Activated T-helper 2 cell treated with anti-CD3 and anti-CD28 coated beads, Interferon-gamma antibody, Interleukin-2, Interleukin-4, amounts not matched to agents 10 μg/mL and 5 μg/mL and 100 μg/mL, durations not matched to agents 14 hours and 24 hours and 36 hours (primary cell): ENCODE measurements around the gene VPS45. TPM values are rescaled to one million over a fixed set of nuclear protein-coding genes. Genes with fewer than 3 reads are reported as not detected.
"Not testable (repeated sequence)": the region's sequence is repeated elsewhere in the genome, so short reads cannot be mapped to it uniquely, and the experiment has no call there.

Experiments
- DNase-seq: peaks from one replicate; pipeline ENCODE4 v3.0.0; 2021; ENCODE audit warnings: low spot score
- H3K27ac Mint-ChIP-seq: one replicate; pipeline ENCODE4 v1.8.0; 2021; ENCODE audit warnings: mixed read lengths
- H3K27me3 Mint-ChIP-seq: one replicate; pipeline ENCODE4 v1.8.0; 2021; ENCODE audit warnings: low read depth, mixed read lengths
- H3K36me3 Mint-ChIP-seq: one replicate; pipeline ENCODE4 v1.8.0; 2021; ENCODE audit warnings: low read depth, mixed read lengths
- H3K4me1 Mint-ChIP-seq: one replicate; pipeline ENCODE4 v1.8.0; 2021; ENCODE audit warnings: low read depth, mixed read lengths
- H3K4me3 Mint-ChIP-seq: one replicate; pipeline ENCODE4 v1.8.0; 2021; ENCODE audit warnings: low read depth, mild to moderate bottlenecking, moderate library complexity, mixed read lengths
- H3K9me3 Mint-ChIP-seq: one replicate; pipeline ENCODE4 v1.8.0; 2021; ENCODE audit warnings: mixed read lengths
- intact Hi-C: fragments of 100-400 bp; cut with micrococcal nuclease; formaldehyde crosslinking; loops from one replicate; pipeline ENCODE4 v1.15.1; 2023
- total RNA-seq: library from RNA; stranded (reverse); gene quantifications from 2 replicates; pipeline ENCODE4 v1.2.3, GENCODE V29; 2022

Gene VPS45
- total RNA-seq, 1 donor from 2014 or later, result 21.9 TPM

GRCh38 chr1:150173141-150173585 lies 105.6 kb downstream of the VPS45 start:
- DNase-seq, result no peak
- Mint-ChIP-seq H3K9me3 (no peaks in the 10 kb centered on the region), H3K4me1 (peaks cover 5% of the 10 kb centered on the region), H3K36me3 (no peaks in the 10 kb centered on the region), H3K4me3 (no peak overlapping the region), H3K27me3 (peaks cover 6% of the 10 kb centered on the region), H3K27ac (no peak overlapping the region)
- intact Hi-C loops, result no loop called here

DNA sequence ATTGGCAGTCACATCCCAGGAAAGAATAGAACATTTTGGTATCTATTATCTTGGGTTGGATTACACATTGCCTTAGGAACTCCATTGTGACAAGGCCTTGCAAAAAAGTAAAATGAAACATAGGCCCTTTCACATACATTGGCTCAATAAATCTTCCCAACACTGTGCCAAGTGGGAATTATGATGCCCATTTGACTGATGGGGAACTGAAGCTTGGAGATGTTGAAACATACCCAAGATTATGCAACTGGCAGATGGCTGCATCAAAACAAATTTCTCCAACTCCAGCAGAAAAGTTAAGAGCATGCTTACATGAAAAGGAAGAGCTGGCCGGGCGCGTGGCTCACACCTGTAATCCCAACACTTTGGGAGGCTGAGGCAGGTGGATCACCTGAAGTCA lies 109.0 kb downstream of the VPS45 start:
- DNase-seq, result no peak
- Mint-ChIP-seq H3K4me1 (peaks cover under 1% of the 10 kb centered on the region), H3K27me3 (peaks cover 3% of the 10 kb centered on the region), H3K36me3 (no peaks in the 10 kb centered on the region), H3K27ac (no peak overlapping the region), H3K9me3 (no peaks in the 10 kb centered on the region), H3K4me3 (no peak overlapping the region)
- intact Hi-C loops, result no loop called here

GRCh38 chr1:150178548-150178947 lies 111.0 kb downstream of the VPS45 start:
- Mint-ChIP-seq H3K27me3 (no peaks in the 10 kb centered on the region), H3K4me3 (no peak overlapping the region), H3K36me3 (no peaks in the 10 kb centered on the region), H3K9me3 (no peaks in the 10 kb centered on the region), H3K27ac (no peak overlapping the region), H3K4me1 (peaks cover 5% of the 10 kb centered on the region)
- DNase-seq, result no peak
- intact Hi-C loops, result no loop called here

DNA sequence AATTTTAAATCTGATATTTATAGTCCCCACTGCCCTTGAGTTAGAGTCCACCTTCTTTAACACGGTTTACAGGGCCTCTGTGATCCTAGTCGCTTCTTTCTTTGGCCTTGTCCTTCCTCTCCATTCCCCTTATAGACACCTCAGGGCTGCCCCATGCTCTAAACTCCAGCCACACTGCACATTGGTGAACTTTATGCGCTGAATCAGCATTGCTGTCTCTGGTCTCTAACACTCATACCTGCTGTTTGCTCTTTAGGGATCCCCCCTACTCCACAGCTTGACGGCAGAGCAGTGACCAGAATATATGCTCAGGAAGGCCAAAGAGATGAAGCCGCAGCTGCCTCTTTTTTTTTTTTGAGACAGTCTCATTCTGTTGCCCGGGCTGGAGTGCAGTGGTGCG lies 112.3 kb downstream of the VPS45 start:
- no peak overlapping the region for H3K4me3 Mint-ChIP-seq
- H3K36me3 Mint-ChIP-seq, result no peaks in the 10 kb centered on the region
- H3K27ac Mint-ChIP-seq, result no peak overlapping the region
- H3K27me3 Mint-ChIP-seq, result no peaks in the 10 kb centered on the region
- intact Hi-C loops, result no loop called here
- H3K4me1 Mint-ChIP-seq, result peaks cover 5% of the 10 kb centered on the region
- no peak for DNase-seq
- no peaks in the 10 kb centered on the region for H3K9me3 Mint-ChIP-seq

- no peaks in the 10 kb centered on the region for H3K36me3 Mint-ChIP-seq
- no peak for DNase-seq
- no peak overlapping the region for H3K27ac Mint-ChIP-seq
- no peaks in the 10 kb centered on the region for H3K9me3 Mint-ChIP-seq
- H3K4me3 Mint-ChIP-seq, result no peak overlapping the region
- H3K27me3 Mint-ChIP-seq, result no peaks in the 10 kb centered on the region
- intact Hi-C loops, result no loop called here
- H3K4me1 Mint-ChIP-seq, result peaks cover 5% of the 10 kb centered on the region
Measured at GRCh38 chr1:150180474-150180873, 112.9 kb downstream of the VPS45 start.

DNA sequence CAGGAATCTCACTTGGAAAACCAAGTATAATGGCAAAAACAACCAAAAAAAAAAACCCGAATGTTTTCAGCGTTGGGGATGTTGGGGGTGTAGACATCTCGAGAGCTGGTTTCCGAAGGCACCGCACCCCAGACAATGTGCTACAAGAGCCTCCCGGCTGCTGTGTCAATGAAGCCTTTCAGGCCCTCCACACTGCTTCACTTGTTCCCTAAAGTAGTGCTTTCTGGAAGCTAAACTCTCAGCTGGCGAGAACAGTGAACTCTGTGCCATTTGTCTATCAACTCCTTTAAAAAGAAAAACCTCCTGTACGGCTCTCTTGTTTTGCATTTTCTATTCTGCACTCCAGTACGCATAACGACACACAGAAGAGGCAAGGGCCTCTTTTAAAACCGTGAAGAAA lies 114.7 kb downstream of the VPS45 start:
- intact Hi-C loops, result no loop called here
- DNase-seq, result no peak
- peaks cover 9% of the 10 kb centered on the region for H3K4me1 Mint-ChIP-seq
- no peak overlapping the region for H3K4me3 Mint-ChIP-seq
- H3K27ac Mint-ChIP-seq, result no peak overlapping the region
- no peaks in the 10 kb centered on the region for H3K9me3 Mint-ChIP-seq
- H3K27me3 Mint-ChIP-seq, result no peaks in the 10 kb centered on the region
- H3K36me3 Mint-ChIP-seq, result no peaks in the 10 kb centered on the region

DNA sequence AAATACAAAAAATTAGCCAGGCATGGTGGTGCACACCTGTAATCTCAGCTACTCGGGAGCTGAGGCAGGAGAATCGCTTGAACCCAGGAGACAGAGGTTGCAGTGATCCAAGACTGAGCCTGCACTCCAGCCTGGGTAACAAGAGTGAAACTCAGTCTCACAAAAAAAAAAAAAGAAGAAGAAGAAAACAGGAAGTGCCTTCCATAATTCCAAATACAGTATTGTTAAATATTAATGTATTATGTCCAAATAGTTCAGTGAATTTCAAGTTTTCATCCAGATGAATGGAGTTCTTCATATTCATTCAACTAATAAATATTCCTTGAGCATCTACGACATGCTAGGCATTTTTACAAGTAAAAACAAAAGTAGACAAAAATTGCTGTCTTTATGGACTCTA lies 115.5 kb downstream of the VPS45 start:
- H3K27me3 Mint-ChIP-seq, result no peaks in the 10 kb centered on the region
- intact Hi-C loops, result no loop called here
- no peak overlapping the region for H3K27ac Mint-ChIP-seq
- no peaks in the 10 kb centered on the region for H3K36me3 Mint-ChIP-seq
- H3K9me3 Mint-ChIP-seq, result no peaks in the 10 kb centered on the region
- peaks cover 13% of the 10 kb centered on the region for H3K4me1 Mint-ChIP-seq
- no peak for DNase-seq
- H3K4me3 Mint-ChIP-seq, result no peak overlapping the region

- intact Hi-C loops, result loop anchor here (5.0 kb wide), 1 partner anchor 223 kb away; no protein-coding TSS in a partner anchor
- Mint-ChIP-seq H3K27me3 (peaks cover 1% of the 10 kb centered on the region), H3K4me1 (peaks cover 13% of the 10 kb centered on the region), H3K4me3 (no peak overlapping the region), H3K9me3 (no peaks in the 10 kb centered on the region), H3K27ac (no peak overlapping the region), H3K36me3 (no peaks in the 10 kb centered on the region)
- DNase-seq, result no peak
Measured at GRCh38 chr1:150185481-150185880, 117.9 kb downstream of the VPS45 start.

DNA sequence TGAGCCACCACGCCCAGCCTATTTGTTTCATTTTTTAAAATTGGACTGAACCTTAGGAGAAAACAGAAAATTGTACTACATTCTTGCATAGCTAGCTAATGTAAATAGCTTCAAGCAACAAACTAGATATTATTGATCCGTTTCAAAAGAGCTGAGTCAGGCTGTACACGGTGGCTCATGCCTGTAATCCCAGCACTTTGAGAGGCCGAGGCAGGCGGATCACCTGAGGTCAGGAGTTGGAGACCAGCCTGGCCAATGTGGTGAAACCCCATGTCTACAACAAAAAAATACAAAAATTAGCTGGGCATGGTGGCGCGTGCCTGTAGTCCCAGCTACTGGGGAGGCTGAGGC lies 118.8 kb downstream of the VPS45 start:
- peaks cover 13% of the 10 kb centered on the region for H3K4me1 Mint-ChIP-seq
- not testable (repeated sequence) for H3K4me3 Mint-ChIP-seq, H3K27ac Mint-ChIP-seq, H3K36me3 Mint-ChIP-seq, H3K27me3 Mint-ChIP-seq, H3K9me3 Mint-ChIP-seq, DNase-seq
- intact Hi-C loops, result loop anchor here (5.0 kb wide), 1 partner anchor 224 kb away; no protein-coding TSS in a partner anchor

DNA sequence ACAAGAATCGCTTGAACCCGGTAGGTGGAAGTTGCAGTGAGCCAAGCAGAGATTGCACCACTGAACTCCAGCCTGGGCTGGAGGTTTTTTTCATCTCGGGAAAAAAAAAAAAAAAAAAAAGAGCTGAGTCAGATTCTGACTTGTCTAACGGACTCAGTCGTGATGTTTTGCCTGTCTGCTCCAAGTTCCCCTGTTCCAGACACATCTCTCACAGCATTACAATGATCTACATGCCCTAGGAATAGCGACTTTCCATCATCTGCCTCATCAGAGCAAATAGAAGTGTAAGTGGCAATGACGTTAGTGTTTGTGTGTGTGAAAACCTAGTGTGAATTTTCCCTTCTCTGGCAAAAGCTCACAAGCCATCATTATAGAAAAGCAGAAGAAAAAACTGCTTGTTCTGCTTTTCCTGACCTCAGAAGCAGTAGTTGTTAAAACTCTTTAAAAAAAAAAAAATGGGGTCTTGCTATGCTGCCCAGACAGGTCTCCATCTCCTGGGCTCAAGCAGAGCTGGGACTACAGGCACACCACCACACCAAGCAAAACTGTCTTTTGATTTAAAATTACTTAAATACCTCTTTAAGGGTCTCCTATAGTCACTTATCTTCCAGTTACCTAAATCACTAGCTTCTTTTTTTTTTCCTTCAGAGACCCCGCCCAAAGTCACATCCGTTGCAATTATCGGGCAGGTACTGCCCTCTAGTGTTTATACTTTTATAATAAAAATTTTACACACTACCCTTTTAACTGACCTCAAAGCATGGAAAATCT lies 119.4 kb downstream of the VPS45 start:
- intact Hi-C loops, result loop anchor here (1.0 to 5.0 kb wide), 2 partner anchors 122 to 225 kb away; no protein-coding TSS in a partner anchor
- no peak overlapping the region for H3K4me3 Mint-ChIP-seq
- H3K36me3 Mint-ChIP-seq, result no peaks in the 10 kb centered on the region
- no peak for DNase-seq
- no peaks in the 10 kb centered on the region for H3K9me3 Mint-ChIP-seq
- H3K27me3 Mint-ChIP-seq, result peaks cover 1% of the 10 kb centered on the region
- H3K27ac Mint-ChIP-seq, result no peak overlapping the region
- H3K4me1 Mint-ChIP-seq, result peaks cover 8% of the 10 kb centered on the region

DNA sequence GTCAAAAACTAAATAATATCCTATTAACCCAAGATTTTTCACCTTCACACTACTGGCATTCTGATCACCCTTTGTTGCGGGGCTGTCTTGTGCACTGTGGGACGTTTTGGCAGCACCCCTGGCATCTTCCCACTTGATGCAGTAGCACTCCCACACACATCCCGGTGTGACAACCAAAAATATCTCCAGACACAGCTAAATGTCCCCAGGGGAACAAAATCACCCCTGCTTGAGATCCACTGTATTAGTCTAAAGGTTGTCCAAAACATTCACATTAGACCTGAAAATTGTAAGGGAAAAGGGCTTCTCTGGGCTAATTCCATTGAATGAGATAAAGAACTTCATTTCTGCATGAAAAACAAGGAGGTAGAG lies 120.0 kb downstream of the VPS45 start:
- DNase-seq, result no peak
- H3K27me3 Mint-ChIP-seq, result peaks cover 1% of the 10 kb centered on the region
- intact Hi-C loops, result loop anchor here (1.0 to 5.0 kb wide), 2 partner anchors 122 to 225 kb away; no protein-coding TSS in a partner anchor
- no peak overlapping the region for H3K4me3 Mint-ChIP-seq
- no peaks in the 10 kb centered on the region for H3K9me3 Mint-ChIP-seq
- H3K4me1 Mint-ChIP-seq, result peaks cover 8% of the 10 kb centered on the region
- no peak overlapping the region for H3K27ac Mint-ChIP-seq
- no peaks in the 10 kb centered on the region for H3K36me3 Mint-ChIP-seq

DNA sequence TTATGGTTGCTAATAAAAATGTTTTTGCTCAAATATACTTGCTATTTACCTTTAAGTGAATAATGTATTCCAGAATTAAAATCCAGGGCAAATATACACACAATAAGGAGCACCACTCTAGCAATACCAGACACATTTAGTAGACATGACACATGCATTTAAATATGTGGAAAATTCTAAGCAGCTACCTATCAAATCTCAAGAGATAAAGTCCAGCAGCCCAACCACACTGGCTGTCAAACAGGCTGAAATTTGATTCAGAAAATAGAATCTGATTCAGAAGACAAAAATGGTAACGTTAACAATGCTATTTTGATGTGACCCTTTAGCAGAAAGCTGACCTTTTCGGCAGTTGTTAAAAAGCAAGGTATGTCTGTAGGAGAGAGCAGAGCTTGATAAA lies 124.4 kb downstream of the VPS45 start:
- no peaks in the 10 kb centered on the region for H3K36me3 Mint-ChIP-seq
- no peaks in the 10 kb centered on the region for H3K9me3 Mint-ChIP-seq
- no peak overlapping the region for H3K27ac Mint-ChIP-seq
- peaks cover 8% of the 10 kb centered on the region for H3K4me1 Mint-ChIP-seq
- no peak for DNase-seq
- H3K27me3 Mint-ChIP-seq, result peaks cover 5% of the 10 kb centered on the region
- intact Hi-C loops, result no loop called here
- H3K4me3 Mint-ChIP-seq, result no peak overlapping the region

DNA sequence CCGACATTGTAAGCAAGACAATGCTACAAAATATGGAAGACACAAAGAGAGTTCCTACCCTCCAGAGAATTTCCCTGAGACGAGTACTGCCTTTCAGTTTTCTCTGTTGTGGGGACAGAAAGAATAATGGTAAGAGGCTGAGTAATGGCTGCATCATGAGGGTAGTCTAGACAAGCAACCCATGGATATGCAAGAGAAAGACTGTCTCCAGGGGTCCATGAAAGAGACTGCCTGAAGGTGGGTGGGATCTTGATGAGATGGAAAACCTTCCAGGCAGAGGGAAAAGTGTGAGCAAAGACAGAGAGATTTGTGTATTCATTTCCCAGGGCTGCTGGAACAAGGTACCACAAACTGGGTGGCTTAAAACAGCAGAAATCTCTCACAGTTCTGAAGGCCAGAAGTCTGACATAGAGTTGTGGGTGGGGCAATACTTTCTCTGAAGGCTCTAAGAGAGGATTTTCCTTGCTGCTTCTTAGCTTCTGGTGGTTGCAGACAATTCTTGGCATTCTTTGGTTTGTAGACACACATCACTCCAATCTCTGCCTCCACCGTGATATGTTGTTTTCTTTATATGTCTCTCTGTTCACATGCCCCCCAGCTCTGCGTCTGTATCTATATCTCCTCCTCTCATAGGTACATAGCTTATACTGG lies 126.9 kb downstream of the VPS45 start:
- Mint-ChIP-seq H3K9me3 (no peaks in the 10 kb centered on the region), H3K4me1 (peaks cover 3% of the 10 kb centered on the region), H3K36me3 (no peaks in the 10 kb centered on the region), H3K4me3 (no peak overlapping the region), H3K27ac (no peak overlapping the region), H3K27me3 (peaks cover 16% of the 10 kb centered on the region)
- intact Hi-C loops, result no loop called here
- DNase-seq, result no peak
